Measurements from ENCODE around the gene MEOX1.
A peak's percentile ranks its signal among the peaks of the same experiment; 100 is the strongest.

The MEOX1 gene

DNA sequence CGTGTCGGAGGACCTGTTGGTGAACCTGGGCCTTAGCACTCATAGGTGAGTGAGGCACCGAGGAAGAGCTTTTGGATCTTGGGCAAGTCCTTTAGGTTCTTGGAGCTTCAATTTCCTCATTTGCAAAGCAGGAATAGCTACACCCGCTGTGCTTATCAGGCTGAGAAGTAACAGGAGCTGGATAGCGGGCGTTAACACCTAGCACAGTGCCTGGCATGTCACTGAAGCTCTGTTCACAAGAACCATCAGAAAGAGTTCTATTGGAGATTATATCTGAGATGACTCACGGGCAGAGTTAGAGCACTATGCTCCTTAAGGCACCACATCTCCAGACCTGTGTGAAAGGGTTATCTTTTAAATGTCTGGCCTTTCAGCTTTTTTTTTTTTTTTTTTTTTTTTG, 12.8 kb downstream of the MEOX1 start:
- peaks cover 8% of the 10 kb centered on the region for H3K27me3 Mint-ChIP-seq (ENCODE audit: low read depth)
- H3K4me1 Mint-ChIP-seq, result peaks cover 33% of the 10 kb centered on the region
- H3K4me3 Mint-ChIP-seq, result no peak overlapping the region
- H3K27ac Mint-ChIP-seq, result peak overlapping the region in 1 of 3 experiments; percentile 14
- no peaks in the 10 kb centered on the region for H3K9me3 Mint-ChIP-seq
- TF ChIP-seq, protein P1, sequence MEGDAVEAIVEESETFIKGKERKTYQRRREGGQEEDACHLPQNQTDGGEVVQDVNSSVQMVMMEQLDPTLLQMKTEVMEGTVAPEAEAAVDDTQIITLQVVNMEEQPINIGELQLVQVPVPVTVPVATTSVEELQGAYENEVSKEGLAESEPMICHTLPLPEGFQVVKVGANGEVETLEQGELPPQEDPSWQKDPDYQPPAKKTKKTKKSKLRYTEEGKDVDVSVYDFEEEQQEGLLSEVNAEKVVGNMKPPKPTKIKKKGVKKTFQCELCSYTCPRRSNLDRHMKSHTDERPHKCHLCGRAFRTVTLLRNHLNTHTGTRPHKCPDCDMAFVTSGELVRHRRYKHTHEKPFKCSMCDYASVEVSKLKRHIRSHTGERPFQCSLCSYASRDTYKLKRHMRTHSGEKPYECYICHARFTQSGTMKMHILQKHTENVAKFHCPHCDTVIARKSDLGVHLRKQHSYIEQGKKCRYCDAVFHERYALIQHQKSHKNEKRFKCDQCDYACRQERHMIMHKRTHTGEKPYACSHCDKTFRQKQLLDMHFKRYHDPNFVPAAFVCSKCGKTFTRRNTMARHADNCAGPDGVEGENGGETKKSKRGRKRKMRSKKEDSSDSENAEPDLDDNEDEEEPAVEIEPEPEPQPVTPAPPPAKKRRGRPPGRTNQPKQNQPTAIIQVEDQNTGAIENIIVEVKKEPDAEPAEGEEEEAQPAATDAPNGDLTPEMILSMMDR (IDR thresholded peaks at IDR 0.05; ENCODE audit: unreplicated experiment in 3 of 3), result no peak
- H3K36me3 Mint-ChIP-seq (ENCODE audit: low read depth), result no peaks in the 10 kb centered on the region

DNA sequence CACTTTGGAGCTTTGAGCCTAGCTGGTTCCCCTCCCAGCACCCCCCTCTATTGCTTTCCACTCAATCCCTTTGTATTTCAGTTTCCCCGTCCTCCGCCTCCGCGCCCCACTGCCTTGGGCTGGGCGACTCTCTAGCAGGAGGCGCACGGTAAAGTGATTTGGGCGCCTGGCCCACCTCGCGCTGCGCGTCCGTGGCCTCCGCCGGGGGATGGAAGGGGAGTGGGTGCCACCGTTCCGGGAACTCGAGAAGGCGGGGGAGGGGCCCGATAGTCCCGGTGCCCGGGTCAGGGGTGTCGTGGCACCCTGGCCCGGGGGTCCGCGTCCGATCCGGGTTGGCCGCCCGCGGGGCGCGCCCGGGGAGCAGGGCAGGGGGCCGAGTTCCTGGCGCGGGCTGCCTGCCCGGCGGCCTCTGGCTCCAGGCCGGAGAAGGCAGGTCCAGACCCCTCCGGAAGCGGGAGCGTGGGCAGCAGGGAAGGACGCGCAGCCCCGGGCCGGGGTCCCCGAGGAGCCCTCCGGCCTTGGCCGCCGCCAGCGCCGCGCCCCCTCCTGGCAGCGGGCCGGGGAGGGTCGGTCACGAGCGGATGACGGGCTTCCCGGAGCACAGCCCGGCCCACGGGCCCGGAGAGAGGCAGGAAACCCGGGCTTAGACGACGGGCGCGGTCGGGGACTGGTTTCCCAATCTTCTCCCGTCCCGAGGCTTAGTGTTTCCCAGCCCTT, 15.8 kb downstream of the MEOX1 start:
- Mint-ChIP-seq H3K36me3 (ENCODE audit: low read depth) (no peaks in the 10 kb centered on the region), H3K27me3 (ENCODE audit: low read depth) (peaks cover 5% of the 10 kb centered on the region), H3K27ac (no peak overlapping the region), H3K4me3 (no peak overlapping the region), H3K9me3 (no peaks in the 10 kb centered on the region), H3K4me1 (peaks cover 32% of the 10 kb centered on the region)
- TF ChIP-seq, protein P1 (IDR thresholded peaks at IDR 0.05; ENCODE audit: unreplicated experiment in 3 of 3), result peak in 1 of 3 experiments; percentile 13

DNA sequence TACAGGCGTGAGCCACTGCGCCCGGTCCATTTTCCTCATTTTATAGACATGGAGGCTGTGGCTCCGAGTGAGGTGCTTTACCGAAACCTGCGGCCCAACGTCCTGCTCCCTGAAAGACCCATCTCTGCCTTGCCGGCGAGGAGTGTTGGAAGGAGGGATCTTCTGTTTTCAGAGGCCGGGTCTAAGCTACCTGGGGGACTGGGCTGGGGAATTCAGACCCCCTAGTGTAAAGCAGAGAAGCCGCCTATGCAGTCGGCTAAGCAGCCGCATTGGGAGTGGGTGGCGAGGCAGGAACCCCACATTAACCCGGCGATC, 16.3 kb downstream of the MEOX1 start:
- TF ChIP-seq, protein P1 (IDR thresholded peaks at IDR 0.05; ENCODE audit: unreplicated experiment in 3 of 3), result no peak
- Mint-ChIP-seq H3K36me3 (ENCODE audit: low read depth) (no peaks in the 10 kb centered on the region), H3K27me3 (ENCODE audit: low read depth) (peaks cover 5% of the 10 kb centered on the region), H3K9me3 (no peaks in the 10 kb centered on the region), H3K4me1 (peaks cover 37% of the 10 kb centered on the region), H3K27ac (no peak overlapping the region), H3K4me3 (no peak overlapping the region)

DNA sequence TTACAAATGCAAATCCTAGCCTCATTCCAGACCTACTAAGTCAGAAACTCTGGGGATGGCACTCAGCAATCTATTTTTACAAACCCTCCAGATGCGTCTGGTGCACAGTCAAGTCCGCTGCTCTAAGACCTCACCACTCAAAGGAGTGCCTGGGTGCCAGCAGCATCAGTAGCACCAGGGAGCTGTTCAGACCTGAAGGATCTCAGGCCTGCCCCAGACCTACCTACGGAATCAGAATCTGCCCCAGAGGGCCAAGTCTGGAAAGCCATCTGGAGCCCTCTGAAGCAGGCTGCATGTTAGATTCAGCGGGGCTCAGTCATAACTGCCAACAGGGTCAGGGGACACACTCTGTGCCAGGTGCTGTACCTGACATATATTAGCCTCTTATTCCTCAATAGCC, 17.6 kb downstream of the MEOX1 start:
- Mint-ChIP-seq H3K9me3 (no peaks in the 10 kb centered on the region), H3K4me1 (peaks cover 32% of the 10 kb centered on the region), H3K36me3 (ENCODE audit: low read depth) (no peaks in the 10 kb centered on the region), H3K27ac (peak overlapping the region in 1 of 3 experiments; percentile 18), H3K27me3 (ENCODE audit: low read depth) (peaks cover 5% of the 10 kb centered on the region), H3K4me3 (no peak overlapping the region)
- TF ChIP-seq, protein P1 (IDR thresholded peaks at IDR 0.05; ENCODE audit: unreplicated experiment in 3 of 3), result no peak

DNA sequence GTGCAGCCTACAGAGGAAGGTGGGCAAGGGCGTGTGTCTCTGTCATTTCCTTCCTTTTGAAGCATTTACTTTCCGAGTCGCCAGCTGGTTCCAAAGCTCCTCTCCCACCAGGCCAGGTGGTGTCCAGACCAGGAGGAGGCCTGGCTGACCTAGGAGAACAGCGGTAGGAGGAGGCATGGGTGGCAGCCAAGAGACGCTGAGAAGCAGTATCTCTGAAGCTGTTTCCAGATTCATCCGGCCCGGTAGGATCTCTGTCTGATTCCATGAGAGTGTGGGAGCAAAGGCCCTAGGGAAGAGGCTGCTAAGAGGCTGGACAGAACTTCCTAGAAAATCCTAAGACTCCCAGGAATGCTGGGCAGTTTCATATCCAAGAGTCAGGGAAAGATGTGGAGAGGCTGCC, 20.3 kb downstream of the MEOX1 start:
- Mint-ChIP-seq H3K4me1 (peaks cover 48% of the 10 kb centered on the region), H3K27ac (peak overlapping the region in 2 of 3 experiments; percentile 78 to 98), H3K9me3 (no peaks in the 10 kb centered on the region), H3K4me3 (peak overlapping the region in 1 of 3 experiments; percentile 8), H3K27me3 (ENCODE audit: low read depth) (peaks cover 5% of the 10 kb centered on the region), H3K36me3 (ENCODE audit: low read depth) (no peaks in the 10 kb centered on the region)
- TF ChIP-seq, protein P1 (IDR thresholded peaks at IDR 0.05; ENCODE audit: unreplicated experiment in 3 of 3), result no peak

Data from nephron (organoid).